ENCODE measurements around the gene LOC128125822.

The LOC128125822 gene

DNA sequence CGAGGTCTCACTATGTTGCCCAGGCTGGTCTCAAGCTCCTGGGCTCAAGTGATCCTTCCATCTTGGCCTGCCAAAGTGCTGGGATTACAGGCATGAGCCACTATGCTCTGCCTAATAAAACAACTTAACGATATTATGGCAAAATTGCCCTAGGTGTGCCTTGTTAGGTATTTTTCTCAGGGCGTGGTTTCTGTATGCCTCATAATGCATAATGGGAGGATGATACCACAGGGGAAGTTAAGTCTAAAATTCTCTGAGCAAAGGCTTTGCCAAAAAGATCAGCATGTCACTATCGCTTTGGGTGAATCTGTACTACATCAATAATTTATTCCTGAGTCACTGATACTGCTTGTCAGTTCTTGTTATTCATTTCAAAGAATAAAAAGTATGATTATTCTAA is 15.9 kb upstream of the LOC128125822 start:
- DNase-seq (ENCODE audit: low spot score), result no peak

DNA sequence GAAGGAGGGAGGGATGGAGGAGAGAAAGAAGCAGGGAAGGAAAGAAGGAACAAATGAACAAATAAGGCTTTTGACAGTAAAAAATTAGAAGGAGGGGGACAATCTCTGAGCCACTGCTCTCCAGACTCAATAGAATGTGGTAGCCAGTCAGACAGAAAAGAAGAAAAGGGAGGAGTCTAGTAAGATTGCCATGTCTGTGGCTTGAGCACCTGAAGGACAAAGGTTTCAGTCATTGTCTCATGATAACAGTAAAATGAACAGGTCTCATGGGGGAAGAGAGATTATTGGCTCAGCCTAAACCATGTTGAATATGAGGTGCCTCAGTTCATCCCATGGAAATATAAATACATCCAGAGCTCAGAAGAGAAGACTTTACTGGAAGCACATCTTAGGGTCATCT is 14.0 kb upstream of the LOC128125822 start:
- DNase-seq (ENCODE audit: low spot score), result no peak

DNA sequence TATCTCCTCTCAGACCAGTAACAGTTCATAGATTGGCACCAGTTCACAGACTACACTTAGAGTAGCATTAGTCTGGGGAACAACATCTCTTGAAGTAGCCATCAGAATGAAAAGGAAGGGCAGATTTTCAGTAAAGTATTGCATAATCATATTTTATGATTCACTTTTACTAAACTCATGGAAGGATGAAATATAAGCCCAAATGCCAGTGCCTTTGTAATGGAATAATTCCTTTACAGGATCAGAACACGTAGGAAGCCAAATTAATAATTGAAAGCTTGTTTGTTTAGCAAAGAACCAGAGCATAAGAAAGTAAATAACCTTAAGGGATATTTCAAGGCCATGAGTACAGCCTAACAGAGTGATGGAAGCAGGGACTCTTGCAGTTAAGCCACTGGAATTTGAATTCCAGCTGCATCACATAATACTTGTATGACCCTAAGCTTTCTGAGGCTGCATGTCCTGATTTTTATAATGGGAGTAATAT is 11.4 kb upstream of the LOC128125822 start:
- DNase-seq (ENCODE audit: low spot score), result no peak

DNA sequence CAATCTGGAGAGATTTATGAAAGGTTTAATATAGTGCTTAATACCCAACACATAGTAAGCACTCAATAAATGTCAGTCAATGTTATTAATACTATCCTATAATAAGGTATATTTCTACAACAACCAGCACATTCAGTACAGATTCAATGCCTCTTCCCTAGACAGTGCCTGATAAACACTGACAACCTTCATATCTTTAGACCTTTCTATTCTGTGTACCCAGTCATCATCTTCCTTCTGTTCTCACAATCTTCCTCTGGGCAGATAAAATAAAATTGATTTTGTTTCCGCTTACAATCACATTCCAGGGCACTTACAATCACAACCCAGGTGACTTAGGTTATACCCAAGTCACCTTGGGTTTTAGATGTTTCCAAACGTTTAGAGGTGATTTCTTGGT is 11.0 kb upstream of the LOC128125822 start:
- DNase-seq (ENCODE audit: low spot score), result no peak

DNA sequence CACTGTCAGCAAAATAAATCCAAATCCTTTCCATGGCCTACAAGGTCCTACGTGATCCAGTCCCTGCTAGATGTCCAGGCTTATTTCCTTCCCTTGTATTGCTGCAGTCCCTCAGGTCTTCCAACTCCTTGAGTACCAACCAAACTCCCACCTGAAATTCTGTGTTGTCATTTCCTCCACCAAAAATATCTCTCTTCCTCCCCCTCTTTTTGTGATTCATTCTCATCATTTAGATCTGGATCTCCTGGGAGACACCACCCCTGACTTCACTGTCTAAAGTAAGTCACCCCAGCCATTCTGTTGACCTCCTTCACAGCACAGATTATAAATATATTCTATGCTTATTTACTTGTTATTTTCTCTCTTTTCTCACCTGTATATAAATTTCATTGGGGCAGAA is 9.0 kb upstream of the LOC128125822 start:
- DNase-seq (ENCODE audit: low spot score), result no peak

DNA sequence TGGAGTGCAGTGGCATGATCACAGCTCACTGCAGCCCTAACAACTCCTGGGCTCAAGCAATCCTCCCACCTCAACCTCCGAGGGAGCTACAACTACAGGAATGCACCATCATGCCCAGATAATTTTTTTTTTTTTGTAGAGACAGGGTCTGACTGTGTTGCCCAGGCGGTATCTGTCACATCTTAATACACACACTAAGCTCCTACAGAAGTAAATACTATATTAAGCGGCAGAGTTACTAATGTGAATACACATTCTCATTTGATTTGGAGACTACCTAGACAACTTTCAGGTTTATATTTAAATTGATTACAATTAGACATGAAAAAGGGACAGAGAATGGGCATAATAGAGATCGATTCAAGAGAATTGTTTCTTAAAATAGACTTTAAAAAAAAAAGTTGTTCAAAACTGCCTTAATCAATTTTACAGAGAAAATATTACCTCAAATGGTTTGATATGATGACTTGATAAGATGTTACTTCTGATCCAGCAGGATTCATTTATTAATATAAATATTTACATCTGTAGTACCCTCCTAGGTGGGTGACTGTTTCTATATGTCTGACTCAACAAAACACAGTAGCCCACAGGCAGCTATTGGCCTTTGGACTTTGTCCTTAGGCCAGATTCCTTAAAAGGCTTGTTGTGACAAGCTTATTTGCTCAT is 7.1 kb upstream of the LOC128125822 start:
- no peak for DNase-seq (ENCODE audit: low spot score)

DNA sequence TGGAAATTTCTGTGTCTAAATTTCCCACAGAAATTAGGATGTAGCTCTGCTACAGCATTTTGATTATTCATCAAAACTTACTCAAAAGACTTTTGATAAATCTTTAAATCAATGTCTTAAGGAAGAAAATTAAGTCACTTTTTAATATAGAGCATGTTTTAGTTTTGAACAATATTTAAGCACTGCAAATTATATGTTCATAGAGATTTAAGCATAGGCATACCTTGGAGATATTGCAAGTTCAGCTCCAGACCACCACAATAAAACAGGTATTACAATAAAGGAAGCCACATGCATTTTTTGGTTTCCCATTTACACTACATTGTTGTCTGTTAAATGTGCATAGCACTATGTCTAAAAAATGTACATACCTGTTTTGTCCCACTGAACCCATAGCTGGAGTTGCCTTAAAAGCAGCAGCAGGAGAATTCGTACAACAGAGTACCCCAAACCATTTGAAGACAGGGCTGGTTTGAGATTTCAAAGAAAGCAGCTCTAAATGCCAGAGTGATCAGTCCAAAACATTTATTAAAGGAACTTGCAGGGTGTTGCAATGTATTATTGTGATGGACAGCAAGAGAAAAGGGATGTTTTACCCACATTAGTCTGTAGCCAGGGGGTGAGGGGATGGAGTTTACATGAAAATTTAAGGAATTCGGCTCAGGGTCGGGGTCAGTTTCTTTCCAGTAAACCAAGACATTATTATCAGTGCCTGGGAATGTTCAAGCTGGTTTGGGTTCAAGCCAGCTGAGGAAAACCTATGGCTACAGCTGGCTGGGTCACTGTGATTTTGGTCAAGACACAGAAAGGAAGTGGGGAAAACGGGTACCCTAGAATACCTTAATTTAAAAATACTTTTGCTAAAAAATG is 6.3 kb upstream of the LOC128125822 start:
- DNase-seq (ENCODE audit: low spot score), result no peak

DNA sequence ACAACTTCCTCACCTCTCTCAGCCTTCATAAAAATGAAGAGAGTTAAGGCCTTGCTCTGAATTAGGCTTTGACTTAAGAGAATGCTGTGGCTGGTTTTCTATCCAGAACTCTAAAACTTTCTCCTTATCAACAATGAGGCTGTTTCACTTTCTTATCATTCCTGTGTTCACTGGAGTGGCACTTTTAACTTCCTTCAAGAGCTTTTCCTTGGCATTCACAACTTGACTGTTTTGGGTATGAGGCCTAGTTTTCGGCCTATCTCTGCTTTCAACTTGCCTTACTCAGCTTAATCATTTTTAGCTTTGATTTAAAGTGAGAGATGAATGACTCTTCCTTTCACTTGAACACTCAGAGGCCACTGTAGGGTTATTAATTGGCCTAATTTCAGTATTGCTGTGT is 4.3 kb upstream of the LOC128125822 start:
- no peak for DNase-seq (ENCODE audit: low spot score)

DNA sequence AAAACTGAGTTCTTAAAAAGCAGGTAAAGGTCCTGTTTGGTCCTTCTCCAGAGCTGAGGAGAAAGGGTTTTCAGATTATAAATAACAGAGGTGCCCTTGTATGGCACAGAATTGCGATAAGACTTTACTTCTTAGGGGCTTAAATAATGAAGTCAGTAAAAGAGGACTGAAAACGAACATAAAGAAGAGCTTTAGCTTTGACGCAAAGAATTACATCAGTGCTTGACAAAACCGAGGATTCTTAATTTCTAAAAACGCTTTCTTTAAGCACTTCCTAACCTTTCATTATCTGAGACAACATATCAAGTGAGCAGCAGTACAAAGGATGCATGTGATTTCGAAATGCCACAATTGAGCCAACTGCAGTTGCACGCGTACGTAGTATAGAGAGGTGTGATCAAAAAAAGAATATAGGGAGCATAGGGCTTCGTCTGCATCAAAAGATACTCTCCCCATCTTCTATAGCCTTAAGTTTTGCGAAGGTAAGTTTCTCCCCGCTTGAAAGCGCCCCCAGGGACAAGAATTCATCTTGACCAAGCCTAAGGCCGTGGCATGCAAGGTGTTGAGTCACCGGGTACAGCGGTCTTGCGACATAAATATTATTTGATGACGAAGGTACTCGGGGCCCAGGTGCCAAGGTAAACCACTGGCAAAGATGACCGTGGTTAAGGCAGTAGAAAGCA is 778 bp upstream of the LOC128125822 start:
- no peak for DNase-seq (ENCODE audit: low spot score)

DNA sequence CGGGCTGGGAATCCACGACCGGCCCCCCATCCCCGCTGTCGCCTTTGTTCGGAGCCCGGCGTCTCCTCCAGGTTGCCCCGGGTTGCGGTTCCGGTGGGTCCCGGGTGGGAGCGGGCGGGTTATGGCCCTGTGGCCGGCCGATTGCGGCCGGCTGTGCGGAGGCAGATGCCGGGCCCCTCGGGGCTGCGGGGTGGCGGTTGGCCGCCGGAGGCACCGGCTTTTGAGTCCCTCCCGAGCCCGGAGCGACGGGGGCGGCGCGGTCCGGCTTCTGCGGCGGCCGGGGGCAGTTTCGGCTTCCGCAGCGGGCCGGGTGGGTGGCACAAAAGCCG is 431 bp downstream of the LOC128125822 start:
- DNase-seq (ENCODE audit: low spot score), result no peak

DNA sequence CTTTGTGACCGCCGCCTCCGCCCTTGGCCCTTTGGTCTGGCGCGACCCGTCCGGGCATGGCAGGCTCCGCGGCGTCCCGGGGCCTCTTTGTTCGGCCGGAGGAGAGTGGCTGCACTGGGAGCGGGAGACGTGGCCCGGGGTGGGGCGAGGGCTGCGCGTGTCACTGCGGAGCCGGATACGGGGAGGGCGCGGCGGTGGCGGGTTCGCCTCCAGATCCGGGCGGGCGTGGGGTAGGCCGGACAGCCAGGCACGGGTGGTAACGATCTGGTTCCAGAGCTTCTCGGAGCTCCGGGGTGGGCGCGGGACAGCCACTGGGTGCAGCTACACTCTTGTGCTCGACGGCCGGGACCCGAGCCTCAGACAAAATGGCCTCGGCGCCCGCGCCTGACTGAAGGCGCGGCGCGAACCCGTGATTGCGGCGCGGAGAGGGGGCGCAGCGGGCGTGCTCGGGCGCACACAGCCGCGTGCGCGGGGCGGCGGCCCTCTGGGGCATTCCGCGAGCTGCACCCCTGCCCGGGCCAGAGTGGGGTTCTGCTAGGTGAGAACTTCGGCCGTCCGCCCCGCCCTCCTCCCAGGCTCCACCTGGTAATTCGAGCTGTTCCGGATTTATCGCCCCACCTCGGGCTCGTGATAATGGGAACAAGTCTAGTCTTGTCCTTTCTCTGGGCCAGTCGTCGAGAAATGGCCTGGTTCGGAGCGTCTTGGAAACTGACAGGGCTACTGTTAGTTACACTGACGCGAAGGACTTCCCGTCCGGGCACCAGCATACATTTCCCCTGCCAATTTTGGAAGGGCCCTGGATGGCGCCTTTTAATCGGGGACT is 1.0 kb downstream of the LOC128125822 start:
- peak; percentile 63 for DNase-seq (ENCODE audit: low spot score)

DNA sequence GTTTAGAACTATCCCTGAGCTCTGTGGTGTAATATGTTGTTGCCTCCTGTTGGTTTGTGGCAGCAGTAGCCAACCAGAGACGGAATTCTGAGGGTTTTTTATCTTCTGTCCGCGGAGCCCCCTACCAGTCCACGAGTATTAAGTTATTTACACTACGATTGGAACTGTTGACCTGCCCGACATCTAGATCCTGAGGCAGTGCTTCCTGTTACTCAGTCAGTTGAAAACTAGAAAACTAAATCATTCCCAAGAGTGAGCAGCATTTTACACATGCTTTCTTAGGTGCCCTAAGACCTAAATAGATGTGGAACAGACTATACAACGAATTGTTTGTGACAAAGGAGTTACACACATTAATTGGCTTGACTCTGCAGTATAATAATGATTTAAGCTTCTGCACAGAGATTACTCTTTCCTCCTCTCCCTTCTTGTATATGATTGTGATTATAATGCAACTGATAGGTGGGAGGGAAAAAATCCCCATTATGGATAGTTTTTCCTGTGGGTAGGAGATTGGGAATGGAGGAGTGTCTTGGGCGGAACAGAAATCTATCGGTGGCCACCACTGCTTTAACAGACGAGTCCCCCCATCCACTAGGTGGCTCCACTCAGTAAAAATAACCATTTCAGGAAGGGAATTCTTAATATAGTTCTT is 1.7 kb downstream of the LOC128125822 start:
- DNase-seq (ENCODE audit: low spot score), result no peak

DNA sequence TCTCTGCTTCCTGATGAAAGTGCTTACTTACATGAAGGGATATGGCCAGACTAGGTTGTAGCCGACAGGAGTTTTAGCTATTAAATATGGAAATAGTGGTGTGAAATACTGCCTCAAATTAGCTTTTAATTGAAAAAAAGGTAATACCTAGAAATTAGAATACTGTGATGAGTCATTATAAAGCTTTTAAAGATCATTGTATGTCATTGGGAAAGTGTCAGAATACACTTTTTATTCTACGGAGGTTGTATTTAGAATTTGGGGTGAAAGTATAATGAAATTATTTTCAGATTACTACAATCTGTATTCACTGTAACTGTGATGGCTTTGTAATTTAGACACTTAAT is 2.2 kb downstream of the LOC128125822 start:
- DNase-seq (ENCODE audit: low spot score), result no peak

DNA sequence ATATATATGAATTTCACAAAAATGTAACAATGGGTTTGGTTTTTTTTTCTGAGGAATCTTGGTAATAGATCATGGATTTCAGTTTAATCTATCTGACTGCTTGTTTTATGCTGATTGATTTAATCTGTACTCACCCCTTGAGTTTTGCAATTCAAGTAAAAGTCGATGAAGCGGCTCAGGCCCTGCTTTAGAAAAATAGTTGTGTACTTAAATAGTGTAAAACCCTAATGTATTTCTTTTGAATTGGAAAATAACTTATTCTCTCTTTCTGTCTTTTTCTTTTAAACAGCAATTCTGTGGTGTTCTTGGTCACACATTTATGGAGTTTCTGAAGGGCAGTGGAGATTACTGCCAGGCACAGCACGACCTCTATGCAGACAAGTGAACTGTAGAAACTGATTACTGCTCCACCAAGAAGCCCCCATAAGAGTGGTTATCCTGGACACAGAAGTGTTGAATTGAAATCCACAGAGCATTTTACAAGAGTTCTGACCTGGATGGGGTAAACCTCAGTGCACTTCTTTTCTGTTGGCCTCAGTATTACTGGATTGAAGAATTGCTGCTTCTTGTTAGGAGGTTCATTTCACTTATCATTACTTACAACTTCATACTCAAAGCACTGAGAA is 4.0 kb downstream of the LOC128125822 start:
- no peak for DNase-seq (ENCODE audit: low spot score)

DNA sequence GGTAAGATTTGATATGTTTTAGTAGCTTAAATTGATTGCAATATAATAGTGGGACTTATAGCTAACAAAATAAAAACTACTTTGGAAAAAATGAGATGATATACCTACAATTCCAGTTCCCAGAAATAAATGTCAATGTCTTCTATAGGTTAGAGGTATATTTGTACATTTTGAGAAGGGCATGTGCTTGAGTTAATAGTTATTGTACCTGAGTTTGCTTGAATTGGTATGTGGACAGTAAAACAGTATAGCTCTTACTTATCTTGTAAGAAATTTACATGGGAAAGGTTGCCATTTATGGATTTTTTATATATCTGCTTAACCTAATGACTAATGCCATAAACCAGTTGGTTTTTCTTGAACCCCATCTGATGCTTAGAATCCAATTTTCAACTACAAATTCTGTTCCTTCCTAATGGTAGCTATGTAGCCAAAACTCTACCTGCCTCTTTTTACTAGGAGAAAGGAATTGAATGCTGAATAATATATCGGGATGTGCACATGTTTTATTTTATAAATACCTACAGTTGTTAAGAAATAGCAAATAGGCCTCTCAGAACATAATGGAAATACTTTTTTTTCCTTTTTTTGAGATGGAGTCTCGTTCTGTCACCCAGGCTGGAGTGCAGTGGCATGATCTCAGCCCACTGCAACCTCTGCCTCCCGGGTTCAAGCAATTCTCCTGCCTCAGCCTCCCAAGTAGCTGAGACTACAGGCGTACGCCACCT is 4.9 kb downstream of the LOC128125822 start:
- DNase-seq (ENCODE audit: low spot score), result no peak

DNA sequence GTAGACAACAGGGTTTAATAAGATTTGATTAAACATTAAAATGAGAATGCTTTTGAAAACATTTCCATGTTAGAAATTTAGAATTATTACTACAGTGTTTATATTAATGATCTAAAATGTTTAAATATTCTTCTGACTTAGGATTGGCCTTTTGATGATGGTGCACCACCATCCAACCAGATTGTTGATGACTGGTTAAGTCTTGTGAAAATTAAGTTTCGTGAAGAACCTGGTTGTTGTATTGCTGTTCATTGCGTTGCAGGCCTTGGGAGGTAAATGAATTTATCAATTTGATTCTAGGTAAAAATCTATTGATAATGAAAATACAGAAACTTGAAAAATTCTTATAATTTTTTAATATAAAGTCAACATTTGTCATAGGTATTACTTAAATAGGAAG is 6.5 kb downstream of the LOC128125822 start:
- no peak for DNase-seq (ENCODE audit: low spot score)

DNA sequence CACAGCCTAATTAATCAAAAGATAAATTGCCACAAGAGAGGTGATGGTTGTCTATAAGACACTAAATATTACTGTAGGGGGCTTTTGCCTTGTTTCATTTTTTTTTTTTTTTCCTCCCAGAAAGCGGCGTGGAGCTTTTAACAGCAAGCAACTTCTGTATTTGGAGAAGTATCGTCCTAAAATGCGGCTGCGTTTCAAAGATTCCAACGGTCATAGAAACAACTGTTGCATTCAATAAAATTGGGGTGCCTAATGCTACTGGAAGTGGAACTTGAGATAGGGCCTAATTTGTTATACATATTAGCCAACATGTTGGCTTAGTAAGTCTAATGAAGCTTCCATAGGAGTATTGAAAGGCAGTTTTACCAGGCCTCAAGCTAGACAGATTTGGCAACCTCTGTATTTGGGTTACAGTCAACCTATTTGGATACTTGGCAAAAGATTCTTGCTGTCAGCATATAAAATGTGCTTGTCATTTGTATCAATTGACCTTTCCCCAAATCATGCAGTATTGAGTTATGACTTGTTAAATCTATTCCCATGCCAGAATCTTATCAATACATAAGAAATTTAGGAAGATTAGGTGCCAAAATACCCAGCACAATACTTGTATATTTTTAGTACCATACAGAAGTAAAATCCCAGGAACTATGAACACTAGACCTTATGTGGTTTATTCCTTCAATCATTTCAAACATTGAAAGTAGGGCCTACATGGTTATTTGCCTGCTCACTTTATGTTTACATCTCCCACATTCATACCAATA is 7.8 kb downstream of the LOC128125822 start:
- no peak for DNase-seq (ENCODE audit: low spot score)

DNA sequence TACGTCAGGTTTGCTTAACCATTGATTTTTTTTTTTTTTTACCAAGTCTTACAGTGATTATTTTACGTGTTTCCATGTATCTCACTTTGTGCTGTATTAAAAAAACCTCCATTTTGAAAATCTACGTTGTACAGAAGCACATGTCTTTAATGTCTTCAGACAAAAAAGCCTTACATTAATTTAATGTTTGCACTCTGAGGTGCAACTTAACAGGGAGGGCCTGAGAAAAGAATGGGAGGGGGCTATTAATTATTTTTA is 8.4 kb downstream of the LOC128125822 start:
- DNase-seq (ENCODE audit: low spot score), result no peak

DNA sequence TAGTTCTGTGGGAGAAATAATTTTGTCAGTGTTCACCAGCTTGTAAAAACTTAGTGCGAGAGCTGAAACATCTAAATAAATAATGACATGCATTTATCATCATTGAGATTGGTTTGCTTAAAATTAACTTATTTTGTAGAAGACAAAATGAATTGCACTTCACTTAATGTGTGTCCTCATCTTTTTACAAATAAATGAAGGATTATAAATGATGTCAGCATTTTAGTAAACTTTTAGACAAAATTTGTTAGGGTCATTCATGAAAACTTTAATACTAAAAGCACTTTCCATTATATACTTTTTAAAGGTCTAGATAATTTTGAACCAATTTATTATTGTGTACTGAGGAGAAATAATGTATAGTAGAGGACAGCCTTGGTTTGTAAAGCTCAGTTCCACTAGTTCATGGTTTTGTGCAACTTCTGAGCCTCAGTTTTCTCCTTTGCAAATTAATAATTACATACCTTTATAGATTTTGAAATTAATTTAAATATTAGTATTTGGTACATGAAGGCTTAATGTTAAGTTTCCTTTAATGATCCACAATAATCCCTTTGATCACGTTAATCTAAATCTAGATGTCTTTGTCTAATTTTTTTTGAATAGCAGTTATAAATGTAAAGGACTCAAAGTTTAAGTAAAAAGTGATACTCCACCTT is 9.2 kb downstream of the LOC128125822 start:
- no peak for DNase-seq (ENCODE audit: low spot score)
